HT1080 (cell line): Measurements from ENCODE around the gene PRKCQ. TPM values are rescaled to one million over a fixed set of nuclear protein-coding genes. Genes with fewer than 3 reads are reported as not detected.
"Not testable (repeated sequence)": the region's sequence is repeated elsewhere in the genome, so short reads cannot be mapped to it uniquely, and the experiment has no call there.

Source experiments
- DNase-seq: peaks from one replicate; pipeline ENCODE4 v3.0.0-alpha.2; 2015; ENCODE audit warnings: low read depth
- total RNA-seq: library from RNA; depleted of rRNA; stranded (reverse); fragments of >200 nt; shearing (Covaris generic); gene quantifications from 2 replicates; pipeline ENCODE4 v1.2.3, GENCODE V29; 2014

The PRKCQ gene
- total RNA-seq, 1 experiment from 2014 or later = 0.16 TPM

DNA sequence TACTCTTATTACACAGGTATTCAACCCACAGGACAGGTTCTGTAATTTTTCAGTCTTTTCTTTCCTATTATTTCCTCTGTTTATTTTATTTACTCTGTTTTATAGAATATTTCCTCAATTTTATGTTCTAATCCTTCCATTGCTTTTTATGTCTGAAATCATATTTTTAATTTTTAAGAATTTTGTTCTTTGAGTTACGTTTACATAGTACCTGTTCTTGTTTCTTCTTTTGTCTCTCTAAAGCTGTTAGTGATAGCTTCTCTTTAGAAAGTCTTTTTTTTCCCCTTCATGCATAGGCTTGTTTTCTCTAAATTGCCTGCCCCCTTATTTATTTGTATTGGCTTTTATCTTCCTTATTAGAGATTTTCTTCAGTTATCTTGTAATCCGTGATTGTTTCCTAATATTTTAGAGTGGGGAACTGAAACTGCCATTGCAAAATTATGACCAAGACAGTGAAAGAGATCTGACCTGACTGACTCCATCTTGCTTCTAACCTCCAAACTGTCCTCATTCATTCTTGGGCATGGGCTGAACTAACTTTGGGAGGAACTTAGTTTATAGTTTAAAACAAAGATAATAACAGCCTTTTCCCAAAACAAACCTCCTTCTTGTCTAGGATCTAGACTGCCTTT is 189.7 kb downstream of the PRKCQ start:
- DNase-seq = no peak

DNA sequence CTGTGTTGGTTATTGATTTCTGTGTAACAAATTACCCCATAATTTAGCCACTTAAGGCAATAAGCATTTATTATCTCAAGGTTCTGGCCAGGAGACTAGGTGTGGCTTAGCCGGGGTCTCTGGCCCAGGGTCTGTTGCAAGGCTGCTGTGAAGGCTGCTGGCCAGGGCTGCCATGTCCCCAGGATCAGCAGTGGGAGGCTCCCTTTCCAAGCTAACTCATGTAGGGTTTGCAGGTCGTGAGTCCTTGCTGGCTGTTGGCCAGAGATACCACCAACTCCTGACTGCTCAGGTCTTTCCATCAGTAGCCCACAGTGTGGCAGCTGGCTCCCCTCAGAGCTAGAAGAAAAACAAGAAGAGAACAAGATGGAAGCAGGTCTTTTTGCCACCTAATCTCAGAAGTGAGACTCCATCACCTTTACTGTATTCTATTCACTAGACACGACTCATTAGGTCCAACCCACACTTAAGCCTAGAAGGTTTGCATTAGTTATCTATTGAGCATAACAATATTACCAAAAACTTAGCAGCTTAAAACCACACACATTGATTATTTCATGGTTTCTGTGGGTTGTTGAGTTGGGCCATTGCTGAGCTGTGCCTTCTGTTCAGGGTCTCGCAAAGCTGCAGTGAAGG is 191.7 kb downstream of the PRKCQ start:
- no peak for DNase-seq

DNA sequence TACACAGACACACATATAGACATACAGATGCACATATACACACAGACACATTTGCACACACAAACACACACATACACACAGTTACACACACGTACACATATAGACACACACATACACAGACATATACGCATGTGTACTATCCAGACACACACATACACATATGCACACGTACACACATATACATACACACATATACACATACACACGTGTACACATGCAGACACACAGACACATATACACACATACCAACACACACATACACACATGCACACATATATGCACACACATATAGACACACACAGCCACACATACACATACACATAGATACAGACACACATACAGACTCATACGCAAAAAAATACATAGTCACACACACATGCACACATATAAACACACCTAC is 193.1 kb downstream of the PRKCQ start:
- DNase-seq = no peak

DNA sequence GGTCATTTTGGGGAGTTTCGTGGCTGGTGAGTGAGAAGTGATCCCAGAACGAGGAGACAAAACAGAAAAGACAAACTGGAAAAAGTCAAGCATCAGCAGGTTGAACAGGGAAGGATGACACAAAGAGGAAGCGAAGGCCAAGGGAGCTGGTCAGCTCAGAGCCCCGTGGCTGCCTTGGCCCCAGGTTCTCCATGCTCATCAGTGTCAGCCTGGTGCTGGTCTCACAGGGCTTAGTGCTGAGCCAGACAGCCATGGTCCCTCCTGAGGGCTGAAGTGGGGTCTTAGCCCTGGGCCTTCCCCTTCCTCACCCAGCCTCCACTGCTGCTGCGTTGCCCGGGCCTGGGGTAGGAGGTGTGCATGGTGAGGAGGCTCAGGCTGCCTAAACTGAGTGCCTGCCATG is 193.7 kb downstream of the PRKCQ start:
- DNase-seq = no peak

DNA sequence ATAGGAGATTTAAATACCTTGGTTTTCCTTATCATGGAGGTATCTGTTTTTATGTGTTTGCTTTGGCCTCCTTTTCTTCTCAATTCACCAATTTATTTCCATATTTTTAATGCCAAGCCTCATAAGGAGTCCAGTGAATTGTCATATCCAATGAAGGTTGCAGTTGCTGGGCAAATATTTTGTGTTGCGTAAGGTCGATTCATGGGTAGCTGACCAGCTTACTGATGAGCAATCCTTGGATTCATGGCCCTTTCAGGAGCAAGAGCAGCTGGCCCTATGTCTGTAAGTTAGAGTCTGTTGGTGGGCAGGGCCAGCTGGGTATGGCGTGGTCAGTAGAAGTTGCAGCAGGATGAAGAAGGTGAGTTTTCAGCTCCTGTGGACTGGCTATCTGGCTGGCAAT is 194.4 kb downstream of the PRKCQ start:
- DNase-seq = no peak

DNA sequence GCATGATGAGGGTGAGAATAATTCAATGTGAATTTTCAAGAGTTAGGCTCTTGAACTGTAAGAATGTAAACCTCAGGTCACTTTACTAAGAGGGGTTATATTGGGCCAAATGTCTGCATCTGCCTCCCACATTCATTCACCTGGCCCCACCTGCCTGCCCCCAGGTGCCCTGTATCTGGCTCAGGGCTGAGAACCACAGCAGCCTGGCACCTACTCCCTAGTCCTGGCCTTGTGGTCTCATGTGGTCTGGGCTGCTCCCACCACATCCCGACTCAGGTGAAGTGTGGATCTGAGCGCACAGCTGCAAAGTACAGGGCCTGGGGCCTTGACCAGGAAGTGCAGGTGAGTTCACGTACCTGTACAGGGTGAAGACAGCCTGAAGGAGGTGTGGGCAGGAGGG is 195.2 kb downstream of the PRKCQ start:
- DNase-seq = no peak

DNA sequence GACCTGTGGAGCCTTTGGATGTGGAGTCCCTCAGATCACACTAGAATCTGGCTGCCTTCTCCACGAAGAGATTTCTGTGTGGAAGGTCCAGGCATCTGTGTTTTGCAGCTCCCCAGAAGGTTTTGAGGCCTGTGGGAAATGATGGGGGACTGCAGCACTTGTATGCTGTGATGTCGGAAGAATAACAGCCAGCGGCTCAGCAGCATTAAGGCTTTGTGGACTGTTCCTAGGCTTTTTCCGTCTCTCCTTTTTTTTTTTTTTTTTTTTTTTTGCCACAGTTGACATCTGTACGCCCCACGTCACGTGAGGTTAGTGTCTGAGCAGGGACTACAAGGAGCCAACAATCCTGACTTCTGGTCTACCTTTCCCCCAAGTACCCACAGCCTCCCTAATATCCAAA is 196.0 kb downstream of the PRKCQ start:
- no peak for DNase-seq

DNA sequence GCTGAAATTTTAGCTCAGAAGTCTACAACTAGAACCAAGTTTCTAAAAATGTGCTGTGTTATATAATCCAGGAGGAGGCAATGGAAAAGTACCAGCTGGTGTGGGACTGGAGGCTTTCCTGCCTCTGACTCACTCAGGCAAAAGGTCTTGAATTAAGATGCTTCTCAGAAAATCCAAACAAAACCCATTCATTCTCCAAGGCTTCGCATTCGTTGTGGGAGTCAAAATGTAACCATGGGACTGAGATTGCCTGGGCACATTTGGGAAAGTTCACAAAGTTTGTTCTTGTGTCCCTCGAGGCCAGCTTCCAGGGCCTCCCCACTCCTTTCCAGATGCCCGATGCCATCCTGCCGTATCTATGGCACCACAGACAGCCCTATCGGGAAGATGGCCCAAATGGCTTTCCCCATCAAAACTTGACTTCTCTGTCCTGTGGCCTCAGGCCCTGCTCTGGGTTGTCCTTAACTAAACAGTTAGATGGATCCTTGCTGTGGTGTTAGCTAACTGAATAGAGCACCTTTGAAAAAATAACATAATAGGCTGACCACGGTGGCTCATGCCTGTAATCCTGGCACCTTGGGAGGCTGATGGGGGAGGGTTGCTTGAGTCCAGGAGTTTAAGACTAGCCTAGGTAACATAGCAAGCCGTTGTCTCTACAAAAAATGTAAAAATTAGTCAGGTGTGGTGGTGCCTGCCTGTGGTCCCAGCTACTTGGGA is 196.8 kb downstream of the PRKCQ start:
- peak; percentile 56 for DNase-seq

DNA sequence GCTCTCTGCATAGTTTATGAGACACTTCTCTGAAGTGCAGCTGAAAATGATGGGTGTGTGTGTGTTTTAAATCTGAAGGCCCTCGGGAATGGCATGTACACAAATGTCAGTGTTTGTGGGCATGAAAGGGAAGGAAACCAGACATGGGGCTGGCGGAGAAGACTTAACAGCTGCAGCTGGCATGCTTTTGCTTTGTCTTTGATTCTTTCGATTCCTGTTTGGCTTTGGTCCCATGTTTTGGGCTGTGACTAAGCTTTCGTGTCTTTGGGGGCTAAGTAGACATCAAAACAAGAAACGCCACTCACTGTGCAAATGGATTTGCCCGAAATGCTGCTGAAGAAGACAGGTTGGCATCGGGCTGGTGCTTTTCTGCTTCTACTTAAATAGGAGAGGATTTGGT is 198.0 kb downstream of the PRKCQ start:
- DNase-seq = peak; percentile 66

DNA sequence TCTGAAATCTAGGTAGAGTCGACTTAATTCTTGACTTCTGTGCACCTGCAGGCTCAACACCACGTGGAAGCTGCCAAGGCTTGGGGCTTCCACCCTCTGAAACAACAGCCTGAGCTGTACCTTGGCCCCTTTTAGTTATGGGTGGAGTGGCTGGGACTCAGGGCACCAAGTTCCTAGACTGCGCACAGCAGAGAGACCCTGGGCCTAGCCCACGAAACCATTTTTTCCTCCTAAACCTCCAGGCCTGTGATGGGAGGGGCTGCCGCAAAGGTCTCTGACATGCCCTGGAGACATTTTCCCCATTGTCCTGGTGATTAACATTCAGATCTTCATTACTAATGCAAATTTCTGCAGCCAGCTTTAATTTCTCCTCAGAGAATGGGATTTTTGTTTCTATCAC is 199.6 kb downstream of the PRKCQ start:
- DNase-seq = not testable (repeated sequence)

DNA sequence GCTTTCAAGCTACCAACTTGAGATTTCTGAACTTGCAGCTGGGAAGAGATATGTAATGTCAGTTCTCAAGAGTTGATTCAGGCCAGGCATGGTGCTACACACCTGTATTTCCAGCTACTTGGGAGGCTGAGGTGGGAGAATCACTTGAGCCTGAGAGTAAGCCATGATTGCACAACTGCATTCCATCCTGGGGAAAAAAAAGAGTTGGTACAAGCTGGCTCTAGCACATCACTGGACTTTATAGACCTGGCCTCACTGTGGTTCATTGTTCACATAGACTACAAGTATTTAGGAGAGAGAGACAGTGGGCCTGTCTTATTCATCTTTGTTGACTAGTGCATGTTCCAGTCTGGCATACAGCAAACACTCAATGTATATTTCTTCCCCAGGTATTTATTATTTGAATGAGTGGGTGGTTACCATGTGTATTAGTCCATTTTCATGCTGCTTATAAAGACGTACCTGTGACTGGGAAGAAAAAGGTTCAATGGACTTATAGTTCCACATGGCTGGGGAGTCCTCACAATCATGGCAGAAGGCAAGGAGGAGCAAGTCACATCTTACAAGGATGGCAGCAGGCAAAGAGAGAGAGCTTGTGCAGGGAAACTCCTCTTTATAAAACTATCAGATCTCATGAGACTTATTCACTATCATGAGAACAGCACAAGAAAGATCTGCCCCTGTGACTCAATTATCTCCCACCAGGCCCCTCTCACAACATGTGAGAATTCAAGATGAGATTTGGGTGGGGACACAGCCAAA is 200.9 kb downstream of the PRKCQ start:
- DNase-seq = no peak
